Measurements from ENCODE around the gene DVL3. TPM values are rescaled to one million over a fixed set of nuclear protein-coding genes. Genes with fewer than 3 reads are reported as not detected.
A peak's percentile ranks its signal among the peaks of the same experiment; 100 is the strongest.
"Not testable (repeated sequence)": the region's sequence is repeated elsewhere in the genome, so short reads cannot be mapped to it uniquely, and the experiment has no call there.

The DVL3 gene
- polyA plus RNA-seq, 1 experiment = 33.9 TPM

- POLR2A ChIA-PET = interaction anchor here (0.6 kb wide), 1 partner anchor 30 kb away, joined by 3 read pairs; no protein-coding TSS in a partner anchor
- DNase-seq (ENCODE audit: low read depth); H3K27me3 ChIP-seq (ENCODE audit: control insufficient read depth, insufficient read depth, low read length); H3K36me3 ChIP-seq (ENCODE audit: control insufficient read depth, insufficient read depth, low read length); H3K4me3 ChIP-seq (ENCODE audit: low read depth, low read length): not testable (repeated sequence)
- TF ChIP-seq, protein P1, sequence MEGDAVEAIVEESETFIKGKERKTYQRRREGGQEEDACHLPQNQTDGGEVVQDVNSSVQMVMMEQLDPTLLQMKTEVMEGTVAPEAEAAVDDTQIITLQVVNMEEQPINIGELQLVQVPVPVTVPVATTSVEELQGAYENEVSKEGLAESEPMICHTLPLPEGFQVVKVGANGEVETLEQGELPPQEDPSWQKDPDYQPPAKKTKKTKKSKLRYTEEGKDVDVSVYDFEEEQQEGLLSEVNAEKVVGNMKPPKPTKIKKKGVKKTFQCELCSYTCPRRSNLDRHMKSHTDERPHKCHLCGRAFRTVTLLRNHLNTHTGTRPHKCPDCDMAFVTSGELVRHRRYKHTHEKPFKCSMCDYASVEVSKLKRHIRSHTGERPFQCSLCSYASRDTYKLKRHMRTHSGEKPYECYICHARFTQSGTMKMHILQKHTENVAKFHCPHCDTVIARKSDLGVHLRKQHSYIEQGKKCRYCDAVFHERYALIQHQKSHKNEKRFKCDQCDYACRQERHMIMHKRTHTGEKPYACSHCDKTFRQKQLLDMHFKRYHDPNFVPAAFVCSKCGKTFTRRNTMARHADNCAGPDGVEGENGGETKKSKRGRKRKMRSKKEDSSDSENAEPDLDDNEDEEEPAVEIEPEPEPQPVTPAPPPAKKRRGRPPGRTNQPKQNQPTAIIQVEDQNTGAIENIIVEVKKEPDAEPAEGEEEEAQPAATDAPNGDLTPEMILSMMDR (IDR thresholded peaks at IDR 0.05; ENCODE audit: insufficient read depth, low read depth, low read length) = peak; percentile 38
- CTCF ChIA-PET = interaction anchor here (0.7 to 1.4 kb wide), 2 partner anchors 48 to 100 kb away, joined by 3 to 4 read pairs; partner anchors contain the start of gene EEF1AKMT4
Measured at GRCh38 chr3:184149770-184150169, 5.4 kb upstream of the DVL3 start.

- TF ChIP-seq, protein P1 (IDR thresholded peaks at IDR 0.05; ENCODE audit: insufficient read depth, low read depth, low read length) = no peak
- Histone ChIP-seq H3K36me3 (ENCODE audit: control insufficient read depth, insufficient read depth, low read length) (no peaks in the 10 kb centered on the region), H3K27me3 (ENCODE audit: control insufficient read depth, insufficient read depth, low read length) (no peaks in the 10 kb centered on the region), H3K4me3 (ENCODE audit: low read depth, low read length) (peak overlapping the region; percentile 90)
- DNase-seq (ENCODE audit: low read depth) = no peak
- ChIA-PET CTCF (interaction anchor here (0.8 to 1.6 kb wide), 3 partner anchors 11 to 142 kb away, joined by 3 to 5 read pairs (median 3); partner anchors contain the start of gene ABCC5), POLR2A (no interaction called here)
Measured at GRCh38 chr3:184155644-184156521, 706 bp downstream of the DVL3 start.

- Histone ChIP-seq H3K36me3 (ENCODE audit: control insufficient read depth, insufficient read depth, low read length) (no peaks in the 10 kb centered on the region), H3K4me3 (ENCODE audit: low read depth, low read length) (peak overlapping the region; percentile 90), H3K27me3 (ENCODE audit: control insufficient read depth, insufficient read depth, low read length) (no peaks in the 10 kb centered on the region)
- TF ChIP-seq, protein P1 (IDR thresholded peaks at IDR 0.05; ENCODE audit: insufficient read depth, low read depth, low read length) = no peak
- CTCF ChIA-PET = interaction anchor here (0.8 to 1.6 kb wide), 4 partner anchors 11 to 143 kb away, joined by 3 to 5 read pairs (median 4); partner anchors contain the start of gene ABCC5
- POLR2A ChIA-PET = no interaction called here
- DNase-seq (ENCODE audit: low read depth) = no peak
Measured at GRCh38 chr3:184156522-184156955, 1.4 kb downstream of the DVL3 start.

DNA sequence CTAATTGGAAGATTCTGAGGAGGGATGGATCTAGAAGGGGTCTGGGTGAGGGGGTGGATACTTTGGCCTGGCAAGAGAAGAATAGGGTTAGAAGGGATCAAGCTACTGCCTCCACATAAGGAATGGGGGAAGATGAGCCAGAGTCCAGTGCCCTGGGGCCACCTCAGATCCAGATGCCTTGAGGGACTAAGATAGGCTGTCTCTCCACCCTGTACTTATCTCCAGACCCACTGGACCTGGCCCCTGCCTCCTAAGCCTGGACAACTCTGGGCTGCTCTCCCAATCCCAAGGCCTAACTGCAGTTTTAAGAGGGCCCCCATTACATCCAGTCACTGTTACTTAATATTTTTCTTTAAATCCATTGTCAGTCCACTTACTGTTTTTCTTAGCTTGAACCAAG, 2.0 kb downstream of the DVL3 start:
- TF ChIP-seq, protein P1 (IDR thresholded peaks at IDR 0.05; ENCODE audit: insufficient read depth, low read depth, low read length) = no peak
- Histone ChIP-seq H3K27me3 (ENCODE audit: control insufficient read depth, insufficient read depth, low read length) (no peaks in the 10 kb centered on the region), H3K4me3 (ENCODE audit: low read depth, low read length) (peak overlapping the region; percentile 90), H3K36me3 (ENCODE audit: control insufficient read depth, insufficient read depth, low read length) (peaks cover under 1% of the 10 kb centered on the region; the same call in 1 of the 2 replicates)
- POLR2A ChIA-PET = no interaction called here
- CTCF ChIA-PET = interaction anchor here (1.0 to 1.6 kb wide), 4 partner anchors 12 to 70 kb away, joined by 3 to 5 read pairs (median 4); no protein-coding TSS in a partner anchor
- DNase-seq (ENCODE audit: low read depth) = no peak

GRCh38 chr3:184158404-184158803, 3.2 kb downstream of the DVL3 start:
- ChIA-PET CTCF (interaction anchor here (1.0 to 1.2 kb wide), 2 partner anchors 10 to 69 kb away, joined by 3 to 5 read pairs; no protein-coding TSS in a partner anchor), POLR2A (no interaction called here)
- DNase-seq (ENCODE audit: low read depth) = no peak
- TF ChIP-seq, protein P1 (IDR thresholded peaks at IDR 0.05; ENCODE audit: insufficient read depth, low read depth, low read length) = no peak
- H3K36me3 ChIP-seq (ENCODE audit: control insufficient read depth, insufficient read depth, low read length) = peaks cover 4% of the 10 kb centered on the region
- no peak overlapping the region for H3K4me3 ChIP-seq (ENCODE audit: low read depth, low read length)
- no peaks in the 10 kb centered on the region for H3K27me3 ChIP-seq (ENCODE audit: control insufficient read depth, insufficient read depth, low read length)

Measured in BJ (cell line).